Raji (cell line): Measurements from ENCODE around the gene ULK2.

ENCODE experiments used
- POLR2A ChIP-seq: IDR thresholded peaks from 2 replicates; pipeline ENCODE4 v1.6.1; 2011; ENCODE audit warnings: low read depth, low read length, control low read depth; ENCODE audit not compliant: insufficient read depth

The ULK2 gene

GRCh38 chr17:19759568-19760549 lies 107.9 kb downstream of the ULK2 start:
- TF ChIP-seq POLR2A: no peak

GRCh38 chr17:19757536-19758180 lies 110.1 kb downstream of the ULK2 start:
- no peak for TF ChIP-seq POLR2A

- no peak for TF ChIP-seq POLR2A
These were observed 111.2 kb downstream of the ULK2 start for GRCh38 chr17:19756546-19756945.

GRCh38 chr17:19755821-19756510 lies 111.8 kb downstream of the ULK2 start:
- TF ChIP-seq POLR2A: no peak

GRCh38 chr17:19755392-19755791 lies 112.3 kb downstream of the ULK2 start:
- TF ChIP-seq POLR2A: no peak

- no peak for TF ChIP-seq POLR2A
These were observed 113.9 kb downstream of the ULK2 start for GRCh38 chr17:19753661-19754463.

GRCh38 chr17:19753051-19753509 lies 114.7 kb downstream of the ULK2 start:
- no peak for TF ChIP-seq POLR2A

GRCh38 chr17:19752216-19753050 lies 115.3 kb downstream of the ULK2 start:
- no peak for TF ChIP-seq POLR2A

GRCh38 chr17:19750835-19751234 lies 116.9 kb downstream of the ULK2 start:
- no peak for TF ChIP-seq POLR2A

GRCh38 chr17:19750020-19750572 lies 117.6 kb downstream of the ULK2 start:
- no peak for TF ChIP-seq POLR2A

- TF ChIP-seq POLR2A: no peak
These were observed 118.9 kb downstream of the ULK2 start for GRCh38 chr17:19748807-19749193.

- no peak for TF ChIP-seq POLR2A
These were observed 119.6 kb downstream of the ULK2 start, which contains the start of gene ALDH3A1 for GRCh38 chr17:19747829-19748806. TSS of gene ALDH3A1 (minus strand) at chr17:19748298. CDS start at chr17:19745129, 3,169 bp downstream.

GRCh38 chr17:19747159-19747719 lies 120.5 kb downstream of the ULK2 start:
- no peak for TF ChIP-seq POLR2A
